GM21390 (cell line): Measurements from ENCODE around the gene SULT2B1.
"Not testable (repeated sequence)": the region's sequence is repeated elsewhere in the genome, so short reads cannot be mapped to it uniquely, and the experiment has no call there.

Source experiments
- ATAC-seq: cut with Tn5 transposase; IDR thresholded peaks from one replicate; pipeline ENCODE4 v1.9.1; 2021; ENCODE audit not compliant: unreplicated experiment

SULT2B1 gene

DNA sequence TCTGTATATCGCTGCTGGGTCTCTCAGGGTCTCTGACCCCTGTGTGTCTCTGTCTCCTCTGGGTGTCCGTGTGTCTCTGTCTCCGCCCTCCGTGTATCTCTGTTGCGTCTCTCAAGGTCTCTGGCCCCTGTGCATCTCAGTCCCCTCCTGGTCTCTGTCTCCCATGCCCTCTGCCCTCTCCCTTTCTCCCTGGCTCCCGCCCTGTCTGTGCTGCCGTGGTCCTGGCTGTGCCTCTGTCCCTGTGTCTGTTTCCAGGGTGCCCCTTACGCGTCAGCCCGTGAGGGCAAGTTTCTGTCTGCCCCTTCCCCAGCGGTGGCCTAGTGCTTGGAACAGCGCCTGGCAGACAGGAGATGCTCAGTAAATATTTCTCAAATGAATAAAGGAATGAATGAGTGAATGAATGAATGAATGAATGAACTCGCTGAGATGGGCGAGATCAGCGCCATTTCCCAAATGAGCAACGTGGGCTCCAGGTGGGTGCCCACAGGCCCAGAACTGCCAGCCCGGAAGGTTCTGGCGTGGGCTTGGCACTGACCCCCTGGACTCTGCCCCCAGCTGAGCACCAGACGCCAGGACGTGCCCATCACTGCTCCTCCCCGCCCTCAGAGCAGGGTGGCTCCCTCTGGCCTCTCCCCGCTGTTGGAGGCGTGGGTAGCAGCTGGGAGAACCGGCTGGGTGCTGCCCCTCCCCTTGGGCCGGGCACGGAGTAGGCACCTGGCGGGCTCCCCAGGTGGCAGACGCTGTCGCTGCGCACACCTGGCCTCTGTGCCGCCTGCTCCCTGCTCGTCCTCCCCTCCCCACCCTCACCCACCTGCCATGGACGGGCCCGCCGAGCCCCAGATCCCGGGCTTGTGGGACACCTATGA is at the start of gene SULT2B1:
SULT2B1 (plus strand) TSS at position 736 of the 866 bp plus-strand sequence; CDS start at position 817, 81 bp downstream.
- no peak for ATAC-seq

GRCh38 chr19:48502350-48503018 is 49.5 kb upstream of the SULT2B1 start:
- ATAC-seq, result no peak

DNA sequence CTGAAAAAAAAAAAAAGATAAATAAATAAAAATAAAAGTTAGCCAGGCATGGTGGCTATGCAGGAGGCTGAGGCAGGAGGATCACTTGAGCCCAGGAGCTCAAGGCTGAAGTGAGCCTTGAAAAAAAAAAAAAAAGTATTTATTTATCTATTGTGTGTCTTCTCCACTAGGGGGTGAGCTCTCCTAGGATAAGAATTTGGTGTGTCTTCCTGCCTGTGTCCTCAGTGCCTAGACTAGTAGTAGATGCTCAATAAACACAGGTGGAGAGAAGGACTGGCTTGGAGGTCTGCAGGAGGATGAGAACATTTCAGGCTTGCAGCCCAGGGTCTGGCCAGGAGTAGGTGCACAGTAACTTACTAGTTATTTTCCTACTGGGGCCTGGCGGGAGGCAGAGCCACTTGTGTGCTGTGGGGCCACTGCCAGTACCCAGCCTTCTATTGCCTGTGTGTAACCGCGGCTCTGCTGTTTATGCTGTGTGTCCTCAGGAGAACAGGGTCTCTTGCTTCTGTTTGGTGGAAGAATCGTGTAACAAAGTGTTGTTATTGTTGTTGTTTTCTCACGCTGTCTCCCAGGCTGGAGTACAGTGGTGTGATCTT is 45.7 kb upstream of the SULT2B1 start:
- no peak for ATAC-seq

GRCh38 chr19:48507911-48508439 is 44.0 kb upstream of the SULT2B1 start:
- ATAC-seq, result no peak

GRCh38 chr19:48508729-48509411 is 43.1 kb upstream of the SULT2B1 start:
- no peak for ATAC-seq

GRCh38 chr19:48509467-48510194 is 42.3 kb upstream of the SULT2B1 start:
- no peak for ATAC-seq

DNA sequence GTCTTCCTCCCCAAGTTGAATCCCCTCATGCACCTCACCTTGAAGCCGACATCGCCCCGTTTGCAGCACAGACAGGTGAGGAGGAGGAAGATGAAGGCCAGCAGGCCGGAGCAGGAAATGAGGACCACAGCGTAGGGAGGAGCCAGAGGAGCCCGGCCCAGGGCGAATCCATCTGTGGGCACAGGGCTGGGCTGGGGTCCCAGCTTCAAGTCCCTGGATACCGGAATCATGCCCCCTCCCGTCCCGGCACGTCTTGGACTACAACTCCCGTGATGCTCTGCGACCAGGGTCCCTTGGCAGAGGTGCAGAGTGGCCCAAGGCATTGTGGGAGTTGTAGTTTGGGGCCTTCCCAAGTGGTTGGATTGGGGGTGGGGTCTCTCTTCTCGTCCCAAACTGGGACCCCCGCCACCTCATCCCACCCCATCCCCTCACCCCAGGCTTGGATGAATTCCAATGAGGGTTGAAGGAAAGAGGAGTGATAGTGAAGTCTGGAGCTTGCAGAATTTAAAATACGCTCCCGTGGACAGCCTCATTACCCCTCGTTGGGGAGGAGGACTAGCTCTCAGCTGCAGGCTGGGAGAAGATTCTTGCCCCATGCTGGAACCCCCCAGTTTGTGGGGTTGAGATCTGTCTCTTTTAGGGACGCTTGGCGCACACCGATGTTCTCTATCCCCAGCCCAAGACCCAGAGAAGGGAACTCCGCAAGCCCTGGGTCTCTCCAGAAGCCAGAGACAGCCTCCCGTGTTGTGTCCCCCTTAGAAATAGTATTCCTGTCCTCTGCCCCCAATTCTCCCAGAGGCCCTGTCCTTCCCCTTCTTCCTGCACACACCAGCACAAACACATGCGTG is 41.3 kb upstream of the SULT2B1 start:
- no peak for ATAC-seq

DNA sequence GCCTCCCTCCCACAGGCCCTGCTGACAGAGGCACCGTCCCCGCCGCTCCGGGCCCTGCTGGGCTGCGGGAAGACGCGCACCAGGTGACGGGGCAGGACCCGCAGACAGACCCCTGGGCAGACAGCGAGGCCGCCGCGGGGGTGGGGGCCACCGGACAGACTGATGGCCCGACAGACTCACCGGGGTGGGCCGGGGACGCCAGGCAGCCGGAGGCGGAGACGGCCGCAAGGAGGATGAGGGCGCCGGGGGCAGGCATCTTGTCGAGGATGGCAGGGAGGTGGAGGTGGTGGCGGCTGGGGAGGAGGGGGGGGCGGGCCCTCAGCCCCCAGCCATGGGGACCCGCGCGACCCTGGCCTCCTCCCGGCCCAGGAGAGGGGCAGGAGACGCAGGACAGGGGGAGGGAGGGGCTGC is 40.6 kb upstream of the SULT2B1 start:
- ATAC-seq, result no peak

DNA sequence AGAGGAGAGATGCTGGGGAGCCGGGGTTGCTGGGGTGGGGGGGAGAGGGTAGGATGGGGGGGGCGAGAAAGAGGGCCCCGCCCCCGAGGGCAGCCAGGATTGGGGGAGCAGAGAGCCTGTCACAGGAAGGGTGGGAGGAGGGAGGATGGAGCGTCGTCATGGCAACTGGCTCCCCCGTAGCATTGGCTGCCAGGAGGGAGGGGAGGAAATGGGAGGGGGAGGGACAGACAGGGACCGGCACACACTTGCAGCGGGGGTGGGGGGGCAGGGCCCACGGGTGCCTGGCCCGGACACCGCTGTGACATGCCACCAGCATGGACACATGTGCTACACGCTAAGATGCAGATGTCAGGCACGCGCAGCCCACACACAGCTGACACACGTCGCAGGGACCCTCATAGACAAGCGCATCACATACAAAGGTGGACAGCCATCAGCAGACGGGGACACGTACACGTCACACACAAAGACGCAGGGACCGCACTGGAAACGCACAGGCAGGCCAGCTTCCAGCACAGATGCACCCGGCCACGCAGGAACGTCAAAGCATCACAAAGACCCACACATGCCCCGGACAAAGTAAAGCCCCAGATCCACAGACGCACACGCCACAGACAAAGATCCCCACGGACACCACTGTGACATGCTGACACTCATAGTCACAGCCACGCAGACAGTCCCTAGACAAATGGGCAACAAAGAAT is 40.0 kb upstream of the SULT2B1 start, which contains the start of gene LMTK3:
LMTK3 (minus strand) TSS at position 36 of the 704 bp plus-strand sequence. CDS start 259 bp downstream, outside the sequence.
- no peak for ATAC-seq

DNA sequence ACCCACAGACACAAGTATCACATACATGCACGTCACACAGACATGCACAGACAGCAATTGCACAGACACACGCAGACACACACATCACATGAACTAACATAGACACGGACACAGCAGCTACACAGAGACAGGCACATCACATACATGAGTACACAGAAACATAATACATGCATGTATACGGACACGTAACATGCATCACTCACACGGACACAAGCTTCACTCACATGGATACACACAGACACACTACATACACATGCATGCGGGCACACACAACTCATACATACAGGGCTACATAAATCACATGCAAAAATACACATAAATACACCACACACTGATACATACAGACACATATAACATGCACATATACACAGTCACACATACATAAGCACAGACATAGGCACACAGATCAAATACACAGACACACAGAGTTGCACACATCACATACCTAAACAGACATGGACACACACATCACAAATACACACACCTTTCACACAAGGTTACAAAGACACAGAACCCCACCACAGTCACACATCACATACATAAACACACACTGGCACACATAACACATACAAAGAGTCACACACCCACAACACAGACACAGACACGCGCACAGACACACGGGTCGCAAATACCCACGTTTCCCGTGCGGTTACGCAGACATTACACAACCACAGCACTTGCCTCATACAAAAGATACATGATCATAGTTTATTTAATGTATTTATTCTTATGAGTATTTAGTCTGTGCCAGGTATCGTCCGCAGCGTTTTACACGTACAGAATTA is 39.3 kb upstream of the SULT2B1 start:
- ATAC-seq, result no peak

GRCh38 chr19:48513289-48514122 is 38.5 kb upstream of the SULT2B1 start:
- no peak for ATAC-seq

GRCh38 chr19:48514123-48514458 is 37.9 kb upstream of the SULT2B1 start:
- no peak for ATAC-seq

DNA sequence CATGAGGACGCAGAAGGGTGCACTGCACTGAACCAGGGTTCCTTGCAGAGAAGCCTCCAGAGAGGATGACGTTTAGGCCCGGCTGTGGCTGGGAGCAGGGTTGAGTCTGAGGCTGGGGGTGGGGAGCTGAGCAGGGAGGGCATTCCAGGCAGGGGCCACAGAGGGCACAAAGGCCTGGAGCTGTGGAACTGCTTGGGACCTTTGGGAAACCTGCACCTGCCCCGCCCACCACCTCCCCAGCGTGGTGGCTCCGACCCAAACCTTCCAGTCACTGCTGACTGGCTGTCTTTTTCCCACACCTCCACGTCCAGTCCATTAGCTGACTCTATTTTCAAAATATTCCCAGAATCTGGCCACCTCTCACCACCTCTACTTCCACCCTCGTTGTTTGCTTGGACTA is 35.4 kb upstream of the SULT2B1 start:
- no peak for ATAC-seq

- no peak for ATAC-seq
Observed at GRCh38 chr19:48518207-48518606, 33.8 kb upstream of the SULT2B1 start.

DNA sequence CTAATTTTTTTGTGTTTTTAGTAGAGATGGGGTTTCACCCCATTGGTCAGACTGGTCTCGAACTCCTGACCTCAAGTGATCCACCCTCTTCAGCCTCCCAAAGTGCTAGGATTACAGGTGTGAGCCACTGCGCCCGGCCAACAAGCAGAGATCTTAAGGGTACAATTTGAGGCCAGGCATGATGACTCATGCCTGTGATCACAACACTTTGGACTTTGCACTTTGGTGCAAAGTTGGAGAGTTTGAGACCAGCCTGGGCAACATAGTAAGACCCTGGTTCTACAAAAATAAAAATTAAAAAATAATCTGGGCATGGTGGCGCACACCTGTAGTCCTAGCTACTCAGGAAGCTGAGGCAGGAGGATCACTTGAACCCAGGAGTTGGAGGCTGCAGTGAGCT is 32.5 kb upstream of the SULT2B1 start:
- not testable (repeated sequence) for ATAC-seq

DNA sequence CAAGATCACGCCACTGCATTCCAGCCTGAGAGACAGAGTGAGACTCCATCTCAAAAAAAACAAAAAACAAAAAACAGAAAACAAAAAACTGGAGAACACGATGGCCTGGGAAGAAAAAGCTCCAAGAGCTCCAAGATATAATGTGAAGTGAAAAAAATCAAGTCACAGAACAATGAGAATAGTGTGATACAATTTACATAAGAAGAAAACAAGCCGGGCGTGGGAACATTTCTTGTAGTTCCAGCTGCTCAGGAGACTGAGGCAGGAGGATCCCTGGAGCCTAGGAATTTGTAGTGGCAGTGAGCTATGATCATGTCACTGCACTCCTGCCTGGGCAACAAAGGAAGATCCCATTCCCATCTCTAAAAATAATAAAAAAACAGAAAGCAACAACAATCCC is 31.8 kb upstream of the SULT2B1 start:
- ATAC-seq, result no peak

GRCh38 chr19:48524221-48524620 is 27.8 kb upstream of the SULT2B1 start:
- no peak for ATAC-seq
